H9 (cell line): ENCODE data around the gene KCTD7. TPM values are rescaled to one million over a fixed set of nuclear protein-coding genes. Genes with fewer than 3 reads are reported as not detected.
A peak's percentile ranks its signal among the peaks of the same experiment; 100 is the strongest.

Source experiments
- DNase-seq: peaks from one replicate; pipeline ENCODE4 v3.0.0-alpha.2; 2017
- H2AFZ ChIP-seq: one replicate; pipeline ENCODE4 v1.6.1; 2013; ENCODE audit warnings: mild to moderate bottlenecking, low read length, control low read depth, moderate library complexity
- H2AK5ac ChIP-seq: 2 replicates; pipeline ENCODE4 v1.6.1; 2013; ENCODE audit warnings: low read length, control low read depth, mixed read lengths; ENCODE audit not compliant: insufficient read length
- H2BK120ac ChIP-seq: one replicate; pipeline ENCODE4 v1.6.1; 2013; ENCODE audit warnings: low read depth, mild to moderate bottlenecking, low read length, control low read depth, inconsistent platforms; ENCODE audit not compliant: poor library complexity, severe bottlenecking
- H2BK12ac ChIP-seq: 2 replicates; pipeline ENCODE4 v1.6.1; 2013; ENCODE audit warnings: low read length, control low read depth, mixed read lengths, low read depth; ENCODE audit not compliant: insufficient read length
- H2BK15ac ChIP-seq: 2 replicates; pipeline ENCODE4 v1.6.1; 2013; ENCODE audit warnings: low read depth, low read length, control low read depth
- H2BK20ac ChIP-seq: one replicate; pipeline ENCODE4 v1.6.1; 2013; ENCODE audit warnings: low read depth, mild to moderate bottlenecking, low read length, control low read depth, inconsistent platforms; ENCODE audit not compliant: poor library complexity, severe bottlenecking
- H2BK5ac ChIP-seq: 2 replicates; pipeline ENCODE4 v1.6.1; 2013; ENCODE audit warnings: low read length, control low read depth, mixed read lengths; ENCODE audit not compliant: insufficient read length
- H3K14ac ChIP-seq: 2 replicates; pipeline ENCODE4 v1.6.1; 2013; ENCODE audit warnings: low read length, control low read depth; ENCODE audit not compliant: insufficient read depth
- H3K18ac ChIP-seq: 2 replicates; pipeline ENCODE4 v1.6.1; 2013; ENCODE audit warnings: low read depth, mild to moderate bottlenecking, mixed read lengths, low read length, control low read depth; ENCODE audit not compliant: insufficient read length
- H3K23ac ChIP-seq: 2 replicates; pipeline ENCODE4 v1.6.1; 2013; ENCODE audit warnings: low read length, control low read depth, mixed read lengths, low read depth; ENCODE audit not compliant: insufficient read length
- H3K23me2 ChIP-seq: 2 replicates; pipeline ENCODE4 v1.6.1; 2013; ENCODE audit warnings: low read depth, mild to moderate bottlenecking, mixed read lengths, low read length, control low read depth; ENCODE audit not compliant: insufficient read length, poor library complexity, severe bottlenecking
- H3K27ac ChIP-seq: 2 replicates; pipeline ENCODE4 v1.5.1; 2013; ENCODE audit warnings: low read length, control low read depth, mixed read lengths, low read depth; ENCODE audit not compliant: insufficient read length
- H3K27me3 ChIP-seq: 2 replicates; pipeline ENCODE4 v1.6.1; 2013; ENCODE audit warnings: low read length, control low read depth, inconsistent platforms; ENCODE audit not compliant: insufficient read depth
- H3K4ac ChIP-seq: 2 replicates; pipeline ENCODE4 v1.6.1; 2013; ENCODE audit warnings: low read depth, mild to moderate bottlenecking, control low read depth, inconsistent platforms, low read length, moderate library complexity
- H3K4me1 ChIP-seq: 2 replicates; pipeline ENCODE4 v1.6.1; 2013; ENCODE audit warnings: low read length, control low read depth, inconsistent platforms; ENCODE audit not compliant: insufficient read depth
- H3K4me2 ChIP-seq: 2 replicates; pipeline ENCODE4 v1.6.1; 2013; ENCODE audit warnings: low read length, control low read depth, mixed read lengths; ENCODE audit not compliant: insufficient read length, insufficient read depth
- H3K56ac ChIP-seq: 2 replicates; pipeline ENCODE4 v1.6.1; 2013; ENCODE audit warnings: low read depth, mild to moderate bottlenecking, mixed read lengths, low read length, control low read depth; ENCODE audit not compliant: insufficient read length
- H3K79me1 ChIP-seq: 2 replicates; pipeline ENCODE4 v1.6.1; 2013; ENCODE audit warnings: low read depth, mild to moderate bottlenecking, moderate library complexity, low read length, control low read depth, inconsistent platforms; ENCODE audit not compliant: insufficient read depth, poor library complexity, severe bottlenecking
- H3K79me2 ChIP-seq: 2 replicates; pipeline ENCODE4 v1.6.1; 2013; ENCODE audit warnings: low read length, control low read depth, inconsistent platforms; ENCODE audit not compliant: insufficient read depth
- H3K9ac ChIP-seq: 2 replicates; pipeline ENCODE4 v1.6.1; 2013; ENCODE audit warnings: low read length, control low read depth, mixed read lengths; ENCODE audit not compliant: insufficient read length; ENCODE audit errors: extremely low read depth
- H3K9me3 ChIP-seq: one replicate; pipeline ENCODE4 v1.6.1; 2013; ENCODE audit warnings: low read depth, low read length, inconsistent platforms; ENCODE audit not compliant: control insufficient read depth
- H3T11ph ChIP-seq: one replicate; pipeline ENCODE4 v1.6.1; 2013; ENCODE audit warnings: mild to moderate bottlenecking, low read length, control low read depth, inconsistent platforms
- H4K20me1 ChIP-seq: one replicate; pipeline ENCODE4 v1.6.1; 2013; ENCODE audit not compliant: control insufficient read depth, insufficient read length, insufficient read depth
- H4K5ac ChIP-seq: 2 replicates; pipeline ENCODE4 v1.6.1; 2013; ENCODE audit warnings: low read depth, mild to moderate bottlenecking, mixed read lengths, low read length, control low read depth; ENCODE audit not compliant: insufficient read length
- H4K8ac ChIP-seq: replicated peaks from 2 replicates; pipeline ENCODE4 v1.6.1; 2013; ENCODE audit warnings: low read length, control low read depth, mixed read lengths, low read depth; ENCODE audit not compliant: insufficient read length
- H4K91ac ChIP-seq: 2 replicates; pipeline ENCODE4 v1.6.1; 2013; ENCODE audit warnings: low read depth, mild to moderate bottlenecking, moderate library complexity, mixed read lengths, low read length, control low read depth; ENCODE audit not compliant: insufficient read length
- H3K27ac Mint-ChIP-seq, 3 experiments: 2 replicates in 2 of 3; 3 replicates in 1 of 3; pipeline ENCODE4 v1.8.0; 2020 to 2021; ENCODE audit warnings: mixed read lengths in 3 of 3, mild to moderate bottlenecking in 1 of 3, moderate library complexity in 1 of 3
- H3K27me3 Mint-ChIP-seq: 2 replicates; pipeline ENCODE4 v1.8.0; 2021; ENCODE audit warnings: low read depth, mild to moderate bottlenecking, moderate library complexity, mixed read lengths
- H3K36me3 Mint-ChIP-seq, 3 experiments: 2 replicates in 2 of 3; 3 replicates in 1 of 3; pipeline ENCODE4 v1.8.0; 2020 to 2021; ENCODE audit warnings: low read depth in 3 of 3, mixed read lengths in 3 of 3; ENCODE audit not compliant: insufficient read depth in 1 of 3
- H3K4me1 Mint-ChIP-seq, 2 experiments: 2 replicates each; pipeline ENCODE4 v1.8.0; 2020; ENCODE audit warnings: mixed read lengths in 2 of 2
- H3K4me3 Mint-ChIP-seq, 2 experiments: 2 replicates in 1 of 2; 3 replicates in 1 of 2; pipeline ENCODE4 v1.8.0; 2020 to 2021; ENCODE audit warnings: mild to moderate bottlenecking in 2 of 2, mixed read lengths in 2 of 2, moderate library complexity in 1 of 2
- H3K9me3 Mint-ChIP-seq, 2 experiments: 2 replicates in 1 of 2; 3 replicates in 1 of 2; pipeline ENCODE4 v1.8.0; 2020; ENCODE audit warnings: mild to moderate bottlenecking in 2 of 2, mixed read lengths in 2 of 2, moderate library complexity in 1 of 2
- whole genome bisulfite sequencing: extraction: QIAGEN DNeasy Blood & Tissue Kit; methylation state at CpG from one replicate; pipeline ENCODE4 v1.1.7; 2013; ENCODE audit warnings: missing lambda C conversion rate, low lambda C conversion rate, mixed read lengths; ENCODE audit not compliant: insufficient read length; ENCODE audit errors: extremely low coverage; 5-methylcytosine and 5-hydroxymethylcytosine counted together
- total RNA-seq: library from RNA; stranded (reverse); gene quantifications from 2 replicates; pipeline ENCODE4 v1.2.1, GENCODE V29; 2021
- TF ChIP-seq, protein P1 (sequence below): fragments of 200-600 bp; sonication (generic); conservative IDR thresholded peaks from 3 replicates; pipeline ENCODE4 v1.8.0; 2021; ENCODE audit warnings: antibody characterized with exemption, mild to moderate bottlenecking

KCTD7 gene
- total RNA-seq, 1 experiment from 2014 or later = 8.9 TPM

DNA sequence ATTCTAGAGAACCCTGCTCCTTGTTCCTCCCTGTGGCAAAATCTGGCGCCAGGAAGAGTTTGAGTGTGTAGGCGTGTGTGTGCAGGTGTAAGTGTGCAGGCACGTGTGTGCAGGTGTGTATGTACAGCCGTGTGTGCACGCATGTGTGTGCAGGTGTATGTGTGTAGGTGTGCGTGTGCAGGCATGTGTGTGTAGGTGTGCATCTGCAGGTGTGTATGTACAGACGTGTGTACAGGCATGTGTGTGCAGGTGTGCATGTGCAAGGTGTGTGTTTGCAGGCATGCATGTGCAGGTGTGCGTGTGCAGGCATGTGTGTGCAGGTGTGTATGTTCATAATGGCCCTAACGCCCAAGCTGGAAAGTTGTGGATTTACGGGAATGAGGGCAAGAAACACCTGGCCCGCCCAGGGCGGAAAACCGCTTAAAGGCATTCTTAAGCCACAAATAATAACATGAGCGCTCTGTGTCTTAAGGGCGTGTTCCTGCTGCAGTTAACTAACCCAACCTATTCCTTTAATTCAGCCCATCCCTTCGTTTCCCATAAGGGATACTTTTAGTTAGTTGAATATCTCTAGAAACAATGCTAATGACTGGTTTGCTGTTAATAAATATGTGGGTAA, 34.1 kb downstream of the KCTD7 start:
- no peaks in the 10 kb centered on the region for H3K27me3 ChIP-seq
- no peak overlapping the region for H3K9ac ChIP-seq
- Mint-ChIP-seq H3K4me3 (no peak overlapping the region), H3K36me3 (peaks cover 7 to 14% (median 12%) of the 10 kb centered on the region in 3 experiments), H3K4me1 (peaks cover 0 to 4% of the 10 kb centered on the region in 2 experiments; a peak in 2 of 4 replicates), H3K9me3 (peaks cover 6% of the 10 kb centered on the region in 2 experiments), H3K27ac (peak overlapping the region in 1 of 3 experiments; percentile 84; a peak in 1 of 7 replicates), H3K27me3 (no peaks in the 10 kb centered on the region)
- no peaks in the 10 kb centered on the region for H4K20me1 ChIP-seq
- no peaks in the 10 kb centered on the region for H3K23me2 ChIP-seq
- WGBS = no CpG with 5 or more reads among the region's 16 CpGs
- no peak overlapping the region for H2BK12ac ChIP-seq
- peaks cover 2% of the 10 kb centered on the region; the same call in 1 of the 2 replicates for H3K79me2 ChIP-seq
- no peak overlapping the region for H2AK5ac ChIP-seq
- H3K4ac ChIP-seq = no peak overlapping the region
- no peak overlapping the region for H3K23ac ChIP-seq
- H3K79me1 ChIP-seq = no peaks in the 10 kb centered on the region
- no peaks in the 10 kb centered on the region for H3K9me3 ChIP-seq
- TF ChIP-seq, protein P1, sequence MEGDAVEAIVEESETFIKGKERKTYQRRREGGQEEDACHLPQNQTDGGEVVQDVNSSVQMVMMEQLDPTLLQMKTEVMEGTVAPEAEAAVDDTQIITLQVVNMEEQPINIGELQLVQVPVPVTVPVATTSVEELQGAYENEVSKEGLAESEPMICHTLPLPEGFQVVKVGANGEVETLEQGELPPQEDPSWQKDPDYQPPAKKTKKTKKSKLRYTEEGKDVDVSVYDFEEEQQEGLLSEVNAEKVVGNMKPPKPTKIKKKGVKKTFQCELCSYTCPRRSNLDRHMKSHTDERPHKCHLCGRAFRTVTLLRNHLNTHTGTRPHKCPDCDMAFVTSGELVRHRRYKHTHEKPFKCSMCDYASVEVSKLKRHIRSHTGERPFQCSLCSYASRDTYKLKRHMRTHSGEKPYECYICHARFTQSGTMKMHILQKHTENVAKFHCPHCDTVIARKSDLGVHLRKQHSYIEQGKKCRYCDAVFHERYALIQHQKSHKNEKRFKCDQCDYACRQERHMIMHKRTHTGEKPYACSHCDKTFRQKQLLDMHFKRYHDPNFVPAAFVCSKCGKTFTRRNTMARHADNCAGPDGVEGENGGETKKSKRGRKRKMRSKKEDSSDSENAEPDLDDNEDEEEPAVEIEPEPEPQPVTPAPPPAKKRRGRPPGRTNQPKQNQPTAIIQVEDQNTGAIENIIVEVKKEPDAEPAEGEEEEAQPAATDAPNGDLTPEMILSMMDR = no peak
- no peak overlapping the region for H3K4me2 ChIP-seq
- H4K8ac ChIP-seq = no peak overlapping the region
- no peak overlapping the region for H2AFZ ChIP-seq
- no peak overlapping the region for H3T11ph ChIP-seq
- H3K18ac ChIP-seq = no peak overlapping the region
- H3K14ac ChIP-seq = no peak overlapping the region
- no peak overlapping the region for H2BK15ac ChIP-seq
- H2BK120ac ChIP-seq = no peak overlapping the region
- H2BK20ac ChIP-seq = no peak overlapping the region
- no peak overlapping the region for H4K91ac ChIP-seq
- no peak for DNase-seq
- no peak overlapping the region for H3K56ac ChIP-seq
- H4K5ac ChIP-seq = no peak overlapping the region
- no peak overlapping the region for H3K27ac ChIP-seq
- no peak overlapping the region for H2BK5ac ChIP-seq
- no peaks in the 10 kb centered on the region for H3K4me1 ChIP-seq
